Endothelial cell of umbilical vein (primary cell): Measurements from ENCODE around the gene SORCS2. TPM values are rescaled to one million over a fixed set of nuclear protein-coding genes. Genes with fewer than 3 reads are reported as not detected.

Source experiments
- BruUV-seq: library from RNA; stranded (reverse); fragments of 400-500 nt; replicated peaks from 2 replicates; lab custom pipeline; 2021; lab: Mats Ljungman, UMichigan
- CTCF ChIA-PET: fragments of 300-600, 350-600 bp; sonication (Branson Sonifier 250); formaldehyde crosslinking; loops from one replicate; lab custom pipeline; 2021; ENCODE audit warnings: antibody characterized with exemption, inconsistent platforms; lab: Charles Lee
- POLR2A ChIA-PET: fragments of 300-600, 350-600 bp; sonication (Branson Sonifier 250); formaldehyde crosslinking; loops from one replicate; lab custom pipeline; 2021; ENCODE audit warnings: antibody characterized with exemption, inconsistent platforms; lab: Charles Lee
- DNase-seq: peaks from one replicate; pipeline ENCODE4 v3.0.0-alpha.2; 2011; ENCODE audit warnings: low read depth, low spot score
- FAIRE-seq: peaks from 2 replicates; lab custom pipeline; 2011; peaks lifted over from hg19 to GRCh38; lab: Jason Lieb, UNC
- H2AFZ ChIP-seq: 2 replicates; pipeline ENCODE4 v1.6.0; 2012; ENCODE audit warnings: low read depth, low read length, control low read depth, inconsistent platforms
- H3K27ac ChIP-seq: 2 replicates; pipeline ENCODE4 v1.5.1; 2011; ENCODE audit warnings: low read depth, mild to moderate bottlenecking, control low read depth, low read length, moderate library complexity; ENCODE audit not compliant: insufficient read depth
- H3K27me3 ChIP-seq, 2 experiments: 2 replicates each; pipeline versions ENCODE4 v1.6.0 to v1.6.1; 2011; ENCODE audit warnings: low read length in 2 of 2, mixed read lengths in 1 of 2; ENCODE audit not compliant: control insufficient read depth in 2 of 2, insufficient read depth in 2 of 2
- H3K36me3 ChIP-seq, 2 experiments: 2 replicates in 1 of 2; 3 replicates in 1 of 2; pipeline ENCODE4 v1.5.1; 2011; ENCODE audit warnings: low read length in 2 of 2, mild to moderate bottlenecking in 1 of 2, moderate library complexity in 1 of 2; ENCODE audit not compliant: control insufficient read depth in 2 of 2, insufficient read depth in 2 of 2; ENCODE audit errors: extremely low read depth in 1 of 2
- H3K4me1 ChIP-seq: 3 replicates; pipeline ENCODE4 v1.5.1; 2011; ENCODE audit warnings: mild to moderate bottlenecking, low read length; ENCODE audit not compliant: control insufficient read depth, insufficient read depth; ENCODE audit errors: extremely low read depth
- H3K4me2 ChIP-seq: 2 replicates; pipeline ENCODE4 v1.6.1; 2011; ENCODE audit warnings: low read length, control low read depth, mixed read lengths; ENCODE audit not compliant: insufficient read depth
- H3K4me3 ChIP-seq, 3 experiments: fragments of 200-600 bp in 1 of 3; sonication (generic), shearing (Covaris generic) in 1 of 3; replicated peaks in 1 of 3; 2 replicates each; pipeline ENCODE4 v1.5.1; 2011 to 2016; ENCODE audit warnings: control low read depth in 3 of 3, low read length in 3 of 3, mild to moderate bottlenecking in 2 of 3, inconsistent platforms in 1 of 3, low read depth in 1 of 3, moderate library complexity in 1 of 3; ENCODE audit not compliant: insufficient read depth in 1 of 3
- H3K79me2 ChIP-seq: 2 replicates; pipeline ENCODE4 v1.6.0; 2012; ENCODE audit warnings: low read length, inconsistent platforms; ENCODE audit not compliant: control insufficient read depth, insufficient read depth
- H3K9ac ChIP-seq: replicated peaks from 2 replicates; pipeline ENCODE3; 2011; ENCODE audit warnings: low read length, control low read depth; ENCODE audit not compliant: insufficient read depth; ENCODE audit errors: extremely low read depth
- H3K9me1 ChIP-seq: replicated peaks from 3 replicates; pipeline ENCODE4 v1.6.0; 2011; ENCODE audit warnings: mild to moderate bottlenecking, low read length; ENCODE audit not compliant: control insufficient read depth, insufficient read depth; ENCODE audit errors: extremely low read depth
- H3K9me3 ChIP-seq: replicated peaks from 2 replicates; pipeline ENCODE4 v1.5.1; 2012; ENCODE audit warnings: low read length, inconsistent platforms; ENCODE audit not compliant: control insufficient read depth, insufficient read depth
- H4K20me1 ChIP-seq: replicated peaks from 2 replicates; pipeline ENCODE3; 2011; ENCODE audit warnings: mild to moderate bottlenecking, low read length; ENCODE audit not compliant: control insufficient read depth, insufficient read depth; ENCODE audit errors: extremely low read depth
- CTCF ChIP-seq, 2 donors: IDR thresholded peaks; 1 replicate in 1 of 2; 2 replicates in 1 of 2; pipeline ENCODE4 v1.5.1; 2011; ENCODE audit warnings: low read length in 2 of 2, mild to moderate bottlenecking in 2 of 2, moderate library complexity in 2 of 2, control low read depth in 1 of 2, inconsistent platforms in 1 of 2, low read depth in 1 of 2; ENCODE audit not compliant: insufficient read depth in 1 of 2; ENCODE audit errors: extremely low read depth in 1 of 2
- EZH2 ChIP-seq: IDR thresholded peaks from 2 replicates; pipeline ENCODE4 v1.6.1; 2012; ENCODE audit warnings: borderline replicate concordance, low read depth, mild to moderate bottlenecking, moderate library complexity, low read length, inconsistent platforms; ENCODE audit not compliant: severe bottlenecking
- FOS ChIP-seq: IDR thresholded peaks from 2 replicates; pipeline ENCODE4 v1.6.1; 2011; ENCODE audit warnings: mild to moderate bottlenecking, low read length, moderate library complexity, borderline replicate concordance; ENCODE audit not compliant: insufficient read depth
- GATA2 ChIP-seq: IDR thresholded peaks from 2 replicates; pipeline ENCODE4 v1.7.0; 2011; ENCODE audit warnings: low read depth, mild to moderate bottlenecking, moderate library complexity, mixed read lengths, low read length; ENCODE audit not compliant: insufficient read length, insufficient read depth
- JUN ChIP-seq: IDR thresholded peaks from 2 replicates; pipeline ENCODE4 v1.6.1; 2011; ENCODE audit warnings: borderline replicate concordance, low read depth; ENCODE audit not compliant: insufficient read length, insufficient read depth
- MYC ChIP-seq: IDR thresholded peaks from one replicate; pipeline ENCODE4 v1.6.1; 2011; ENCODE audit warnings: mild to moderate bottlenecking, low read depth, low read length
- POLR2A ChIP-seq: IDR thresholded peaks from 2 replicates; pipeline ENCODE4 v1.6.1; 2012; ENCODE audit warnings: low read depth, mild to moderate bottlenecking, control low read depth, low read length
- POLR2AphosphoS5 ChIP-seq: IDR thresholded peaks from 2 replicates; pipeline ENCODE4 v1.6.1; 2012; ENCODE audit warnings: low read depth, mild to moderate bottlenecking, control low read depth, low read length, moderate library complexity; ENCODE audit not compliant: insufficient read depth
- dilution Hi-C: fragments of 300-500 bp; cut with MboI; formaldehyde crosslinking; loops from one replicate; pipeline ENCODE4 v1.15.0; 2019; ENCODE audit warnings: low sequenced_read_pairs; ENCODE audit not compliant: extremely low pct_ligation_motif_present
- intact Hi-C: fragments of 100-400 bp; cut with micrococcal nuclease; formaldehyde crosslinking; loops from one replicate; pipeline ENCODE4 v1.10.0; 2022
- polyA plus RNA-seq, 4 experiments: library from polyadenylated mRNA; depleted of rRNA in 3 of 4; stranded (reverse) in 3 of 4; unstranded in 1 of 4; fragments of >200 nt; gene quantifications; 2 replicates each; pipeline versions ENCODE4 v1.2.1 to v1.2.3, GENCODE V29; 2011 to 2012; ENCODE audit warnings: missing spikeins in 1 of 4
- total RNA-seq: library from RNA; stranded (reverse); gene quantifications from 2 replicates; pipeline ENCODE4 v1.2.3, GENCODE V29; 2021

The SORCS2 gene
- total and polyA plus RNA-seq, 2 donors (not counting 3 experiments of a cell fraction or from before 2014, with no cell fraction given): not detected

GRCh38 chr4:7737752-7738457 is 545.6 kb downstream of the SORCS2 start:
- dilution Hi-C loops: no loop called here
- ChIA-PET POLR2A (no interaction called here), CTCF (no interaction called here)
- Histone ChIP-seq H3K9me1 (no peaks in the 10 kb centered on the region), H3K36me3 (no peaks in the 10 kb centered on the region), H3K4me2 (no peak overlapping the region), H3K4me3 (no peak overlapping the region), H4K20me1 (no peaks in the 10 kb centered on the region), H3K4me1 (no peaks in the 10 kb centered on the region), H3K9me3 (no peaks in the 10 kb centered on the region), H3K27ac (no peak overlapping the region), H3K79me2 (no peaks in the 10 kb centered on the region), H2AFZ (no peak overlapping the region), H3K9ac (no peak overlapping the region), H3K27me3 (peaks cover 0 to 3% of the 10 kb centered on the region in 2 experiments)
- TF ChIP-seq MYC: no peak
- no peak for TF ChIP-seq POLR2AphosphoS5
- no peak for TF ChIP-seq POLR2A
- TF ChIP-seq CTCF (IDR thresholded peaks at IDR 0.05; ENCODE audit: extremely low read depth in 1 of 2, insufficient read depth in 1 of 2, low read depth in 1 of 2, low read length in 2 of 2): no peak
- no peak for TF ChIP-seq EZH2
- TF ChIP-seq JUN: no peak
- TF ChIP-seq FOS: no peak
- no peak for TF ChIP-seq GATA2
- intact Hi-C loops: no loop called here
- FAIRE-seq: no peak
- no TSS peak for BruUV-seq
- DNase-seq: no peak
